Adipose tissue (tissue), 3 donors: ENCODE data around the gene KCTD4. TPM values are rescaled to one million over a fixed set of nuclear protein-coding genes. Genes with fewer than 3 reads are reported as not detected.

Experiments used
- polyA plus RNA-seq, 3 donors: library from polyadenylated mRNA; stranded (reverse); fragments of 200-250 nt; gene quantifications; one replicate each; pipeline ENCODE4 v1.2.3, GENCODE V29; 2013
- donor health status: healthy with polysubstance abuse.
- donor health status: Bipolar disorder and iron deficiency.
- donor health status: healthy.

Gene KCTD4
- polyA plus RNA-seq, 3 donors: 0.37 TPM; not detected in 2

Other genes starting within 250 kb of the KCTD4 start
- 1 to 10 TPM; 1.4 to 3.9 (median 3.1) TPM for gene NUFIP1, start 211.6 kb downstream of the KCTD4 start, polyA plus RNA-seq
- 10 to 100 TPM in 1 of 3 donors, 1 to 10 TPM in 2; 5.4 to 10.1 (median 7.8) TPM for gene GPALPP1, start 211.5 kb downstream of the KCTD4 start, polyA plus RNA-seq
- 10 to 100 TPM in 1 of 3 donors, 1 to 10 TPM in 2; 8.1 to 12.5 (median 9.1) TPM for gene GTF2F2, start 80.5 kb downstream of the KCTD4 start, polyA plus RNA-seq
- over 10,000 TPM in 1 of 3 donors, 1,000 to 10,000 TPM in 2; 4,875 to 13,720 (median 5,684) TPM for gene TPT1, start 140.1 kb upstream of the KCTD4 start, polyA plus RNA-seq
- 10 to 100 TPM in 1 of 3 donors, 1 to 10 TPM in 2; 3.3 to 14.1 (median 9.5) TPM for gene SLC25A30, start 217.3 kb upstream of the KCTD4 start, polyA plus RNA-seq